HEK293 (cell line): ENCODE data around the gene ARG2.
A peak's percentile ranks its signal among the peaks of the same experiment; 100 is the strongest.
"Not testable (repeated sequence)": the region's sequence is repeated elsewhere in the genome, so short reads cannot be mapped to it uniquely, and the experiment has no call there.

Experiments
- CTCF ChIA-PET: fragments of 350-600 bp; formaldehyde crosslinking; extraction: SDS; loops from one replicate; lab custom pipeline; 2021; ENCODE audit warnings: antibody characterized with exemption; lab: Yijun Ruan, JAX
- POLR2A ChIA-PET: fragments of 300-600 bp; formaldehyde crosslinking; extraction: SDS; loops from one replicate; lab custom pipeline; 2020; ENCODE audit warnings: antibody characterized with exemption, inconsistent platforms; lab: Yijun Ruan, JAX
- H3K27ac ChIP-seq: fragments of 200-500 bp; sonication (Bioruptor generic); 2 replicates; pipeline ENCODE4 v1.5.1; 2014; ENCODE audit warnings: low read depth, low read length, control low read depth, inconsistent platforms; ENCODE audit errors: extremely low read depth
- H3K36me3 ChIP-seq, 2 experiments: fragments of 200-500 bp in 1 of 2; sonication (Bioruptor generic) in 1 of 2; 1 replicate in 1 of 2; 2 replicates in 1 of 2; pipeline ENCODE4 v1.5.1; 2014 to 2017; ENCODE audit warnings: inconsistent platforms in 2 of 2, low read length in 2 of 2; ENCODE audit not compliant: control insufficient read depth in 2 of 2, insufficient read depth in 1 of 2
- H3K4me1 ChIP-seq: fragments of 200-500 bp; sonication (Bioruptor generic); 2 replicates; pipeline ENCODE4 v1.5.1; 2014; ENCODE audit warnings: mild to moderate bottlenecking, low read length, inconsistent platforms; ENCODE audit not compliant: control insufficient read depth, insufficient read depth
- H3K4me3 ChIP-seq: 2 replicates; pipeline ENCODE4 v1.5.1; 2011; ENCODE audit warnings: low read depth, mild to moderate bottlenecking, control low read depth, low read length, moderate library complexity
- H3K9me3 ChIP-seq: fragments of 200-500 bp; sonication (Bioruptor generic); 2 replicates; pipeline ENCODE4 v1.5.1; 2014; ENCODE audit warnings: low read depth, low read length, inconsistent platforms; ENCODE audit not compliant: control insufficient read depth, insufficient read depth
- OVOL3 ChIP-seq: fragments of 450-650 bp; formaldehyde crosslinking; IDR thresholded peaks from 2 replicates; pipeline ENCODE4 v1.5.1; 2016; ENCODE audit warnings: missing biosample characterization, missing genetic modification characterization
- SCRT1 ChIP-seq: fragments of 450-650 bp; formaldehyde crosslinking; IDR thresholded peaks from 2 replicates; pipeline ENCODE4 v1.5.1; 2016; ENCODE audit warnings: missing biosample characterization, missing genetic modification characterization, borderline replicate concordance
- ZNF354C ChIP-seq: fragments of 450-650 bp; formaldehyde crosslinking; IDR thresholded peaks from 2 replicates; pipeline ENCODE4 v1.5.1; 2016; ENCODE audit warnings: missing biosample characterization, missing genetic modification characterization, low read depth, borderline replicate concordance
- ZNF514 ChIP-seq: fragments of 450-650 bp; formaldehyde crosslinking; IDR thresholded peaks from 2 replicates; pipeline ENCODE4 v1.5.1; 2016; ENCODE audit warnings: missing biosample characterization, missing genetic modification characterization
- ZNF549 ChIP-seq: fragments of 450-650 bp; IDR thresholded peaks from 2 replicates; pipeline ENCODE4 v1.5.1; 2018; ENCODE audit warnings: missing biosample characterization, missing genetic modification characterization, mild to moderate bottlenecking, inconsistent platforms, moderate library complexity
- TF ChIP-seq, protein P1 (sequence below): fragments of 450-650 bp; formaldehyde crosslinking; conservative IDR thresholded peaks from 2 replicates; pipeline ENCODE4 v1.5.1; 2016; ENCODE audit warnings: low read depth, missing biosample characterization, missing genetic modification characterization
- TF ChIP-seq, protein P2 (sequence below): fragments of 450-650 bp; formaldehyde crosslinking; IDR thresholded peaks from 2 replicates; pipeline ENCODE4 v1.5.1; 2016; ENCODE audit warnings: missing biosample characterization, missing genetic modification characterization, low read depth
- TF ChIP-seq, protein P3 (sequence below): fragments of 450-650 bp; formaldehyde crosslinking; IDR thresholded peaks from 2 replicates; pipeline ENCODE4 v1.5.1; 2016; ENCODE audit warnings: missing biosample characterization, missing genetic modification characterization
- TF ChIP-seq, protein P4 (sequence below): fragments of 450-650 bp; formaldehyde crosslinking; IDR thresholded peaks from 2 replicates; pipeline ENCODE4 v1.5.0; 2017; ENCODE audit warnings: missing biosample characterization, missing genetic modification characterization, borderline replicate concordance

The ARG2 gene

DNA sequence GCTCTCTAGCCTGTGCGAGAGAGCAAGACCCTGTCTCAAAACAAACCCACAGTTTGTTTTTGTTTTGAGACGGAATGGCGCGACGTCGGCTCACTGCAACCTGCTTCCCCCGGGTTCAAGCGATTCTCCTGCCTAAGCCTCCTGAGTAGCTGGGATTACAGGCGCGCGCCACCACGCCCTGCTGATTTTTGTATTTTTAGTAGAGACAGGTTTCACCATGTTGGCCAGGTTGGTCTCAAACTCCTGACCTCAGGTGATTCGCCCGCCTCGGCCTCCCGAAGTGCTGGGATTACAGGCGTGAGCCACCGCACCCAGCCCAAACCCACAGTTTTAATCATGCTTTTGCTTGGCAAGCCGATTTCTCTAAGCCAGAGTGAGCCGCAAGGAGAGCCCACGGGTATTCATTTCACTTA is 19.2 kb upstream of the ARG2 start:
- TF ChIP-seq ZNF514 (tag by site-specific recombination) = 0 out of 2 replicates have a peak, but pooled peaks have one; percentile 62
- TF ChIP-seq, protein P1, sequence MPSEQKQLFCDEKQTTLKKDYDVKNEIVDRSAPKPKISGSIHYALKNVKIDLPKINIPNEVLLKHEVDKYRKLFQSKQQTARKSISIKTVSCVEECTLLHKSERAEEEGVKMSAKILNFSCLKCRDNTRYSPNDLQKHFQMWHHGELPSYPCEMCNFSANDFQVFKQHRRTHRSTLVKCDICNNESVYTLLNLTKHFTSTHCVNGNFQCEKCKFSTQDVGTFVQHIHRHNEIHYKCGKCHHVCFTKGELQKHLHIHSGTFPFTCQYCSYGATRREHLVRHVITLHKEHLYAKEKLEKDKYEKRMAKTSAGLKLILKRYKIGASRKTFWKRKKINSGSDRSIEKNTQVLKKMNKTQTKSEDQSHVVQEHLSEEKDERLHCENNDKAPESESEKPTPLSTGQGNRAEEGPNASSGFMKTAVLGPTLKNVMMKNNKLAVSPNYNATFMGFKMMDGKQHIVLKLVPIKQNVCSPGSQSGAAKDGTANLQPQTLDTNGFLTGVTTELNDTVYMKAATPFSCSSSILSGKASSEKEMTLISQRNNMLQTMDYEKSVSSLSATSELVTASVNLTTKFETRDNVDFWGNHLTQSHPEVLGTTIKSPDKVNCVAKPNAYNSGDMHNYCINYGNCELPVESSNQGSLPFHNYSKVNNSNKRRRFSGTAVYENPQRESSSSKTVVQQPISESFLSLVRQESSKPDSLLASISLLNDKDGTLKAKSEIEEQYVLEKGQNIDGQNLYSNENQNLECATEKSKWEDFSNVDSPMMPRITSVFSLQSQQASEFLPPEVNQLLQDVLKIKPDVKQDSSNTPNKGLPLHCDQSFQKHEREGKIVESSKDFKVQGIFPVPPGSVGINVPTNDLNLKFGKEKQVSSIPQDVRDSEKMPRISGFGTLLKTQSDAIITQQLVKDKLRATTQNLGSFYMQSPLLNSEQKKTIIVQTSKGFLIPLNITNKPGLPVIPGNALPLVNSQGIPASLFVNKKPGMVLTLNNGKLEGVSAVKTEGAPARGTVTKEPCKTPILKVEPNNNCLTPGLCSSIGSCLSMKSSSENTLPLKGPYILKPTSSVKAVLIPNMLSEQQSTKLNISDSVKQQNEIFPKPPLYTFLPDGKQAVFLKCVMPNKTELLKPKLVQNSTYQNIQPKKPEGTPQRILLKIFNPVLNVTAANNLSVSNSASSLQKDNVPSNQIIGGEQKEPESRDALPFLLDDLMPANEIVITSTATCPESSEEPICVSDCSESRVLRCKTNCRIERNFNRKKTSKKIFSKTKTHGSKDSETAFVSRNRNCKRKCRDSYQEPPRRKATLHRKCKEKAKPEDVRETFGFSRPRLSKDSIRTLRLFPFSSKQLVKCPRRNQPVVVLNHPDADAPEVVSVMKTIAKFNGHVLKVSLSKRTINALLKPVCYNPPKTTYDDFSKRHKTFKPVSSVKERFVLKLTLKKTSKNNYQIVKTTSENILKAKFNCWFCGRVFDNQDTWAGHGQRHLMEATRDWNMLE (tag by site-specific recombination) = 0 out of 2 replicates have a peak, but pooled peaks have one; percentile 8
- TF ChIP-seq, all 188 proteins: peak for 2; not testable (repeated sequence) for 186
- ChIA-PET CTCF (interaction anchor here (0.6 to 2.7 kb wide), 13 partner anchors 10 to 981 kb away, joined by 3 to 15 read pairs (median 7); partner anchors contain the start of gene ATP6V1D), POLR2A (interaction anchor here (0.5 to 2.0 kb wide), 19 partner anchors 9 to 219 kb away, joined by 3 to 14 read pairs (median 4); partner anchors contain the start of genes PLEKHH1, RAD51B and RDH11)
- H3K36me3 ChIP-seq, H3K4me1 ChIP-seq, H3K9me3 ChIP-seq: not testable (repeated sequence)
- Histone ChIP-seq H3K4me3 (peak overlapping the region; percentile 95), H3K27ac (peak overlapping the region; percentile 76; the same call in 1 of the 2 replicates)

DNA sequence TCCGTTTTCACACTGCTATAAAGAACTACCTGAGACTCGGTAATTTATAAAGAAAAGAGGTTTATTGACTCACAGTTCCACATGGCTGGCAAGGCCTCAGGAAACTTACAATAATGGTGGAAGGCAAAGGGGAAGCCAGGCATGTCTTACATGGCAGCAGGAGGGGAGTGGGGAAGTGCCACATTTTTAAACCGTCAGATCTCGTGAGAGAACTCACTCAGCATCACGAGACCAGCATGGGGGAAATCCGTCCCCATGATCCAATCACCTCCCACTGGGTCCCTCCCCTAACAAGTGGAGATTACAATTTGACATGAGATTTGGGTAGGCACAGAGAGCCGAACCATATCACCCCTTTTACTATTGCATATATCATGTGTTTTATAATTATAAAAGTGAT is 17.6 kb upstream of the ARG2 start:
- CTCF ChIA-PET = interaction anchor here (0.9 kb wide), 1 partner anchor 75 kb away, joined by 3 read pairs; no protein-coding TSS in a partner anchor
- TF ChIP-seq ZNF354C (tag by site-specific recombination) = no peak
- TF ChIP-seq OVOL3 (tag by site-specific recombination) = no peak
- TF ChIP-seq, all 188 proteins: peak for 0
- Histone ChIP-seq H3K27ac (no peak overlapping the region), H3K9me3 (no peaks in the 10 kb centered on the region), H3K4me1 (no peaks in the 10 kb centered on the region), H3K36me3 (no peaks in the 10 kb centered on the region), H3K4me3 (no peak overlapping the region)
- POLR2A ChIA-PET = no interaction called here

DNA sequence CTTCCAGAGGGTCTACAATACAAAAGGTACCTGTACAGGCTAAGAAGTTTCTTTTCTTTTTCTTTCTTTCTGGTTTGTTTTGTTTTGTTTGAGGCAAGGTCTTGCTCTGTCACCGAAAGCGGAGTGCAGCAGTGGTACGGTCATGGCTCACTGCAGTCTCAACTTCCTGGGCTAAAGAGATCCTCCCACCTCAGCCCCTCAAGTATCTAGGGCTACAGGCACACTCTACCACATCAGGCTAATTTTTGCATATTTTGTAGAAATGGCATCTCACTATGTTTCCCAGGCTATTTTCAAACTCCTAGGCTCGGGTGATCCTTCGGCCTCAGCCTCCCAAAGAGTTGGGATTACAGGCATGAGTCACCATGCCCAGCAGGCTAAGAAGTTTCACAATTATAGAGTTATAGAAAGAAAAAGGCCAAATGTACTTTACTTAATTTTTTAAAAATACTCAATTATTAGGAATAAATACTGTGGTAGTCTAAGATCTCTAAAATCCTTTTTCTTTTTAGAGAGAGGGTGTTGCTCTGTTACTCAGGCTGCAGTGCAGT is 16.6 kb upstream of the ARG2 start:
- ChIA-PET POLR2A (no interaction called here), CTCF (no interaction called here)
- H3K9me3 ChIP-seq = no peaks in the 10 kb centered on the region
- no peaks in the 10 kb centered on the region for H3K36me3 ChIP-seq
- TF ChIP-seq, protein P2, sequence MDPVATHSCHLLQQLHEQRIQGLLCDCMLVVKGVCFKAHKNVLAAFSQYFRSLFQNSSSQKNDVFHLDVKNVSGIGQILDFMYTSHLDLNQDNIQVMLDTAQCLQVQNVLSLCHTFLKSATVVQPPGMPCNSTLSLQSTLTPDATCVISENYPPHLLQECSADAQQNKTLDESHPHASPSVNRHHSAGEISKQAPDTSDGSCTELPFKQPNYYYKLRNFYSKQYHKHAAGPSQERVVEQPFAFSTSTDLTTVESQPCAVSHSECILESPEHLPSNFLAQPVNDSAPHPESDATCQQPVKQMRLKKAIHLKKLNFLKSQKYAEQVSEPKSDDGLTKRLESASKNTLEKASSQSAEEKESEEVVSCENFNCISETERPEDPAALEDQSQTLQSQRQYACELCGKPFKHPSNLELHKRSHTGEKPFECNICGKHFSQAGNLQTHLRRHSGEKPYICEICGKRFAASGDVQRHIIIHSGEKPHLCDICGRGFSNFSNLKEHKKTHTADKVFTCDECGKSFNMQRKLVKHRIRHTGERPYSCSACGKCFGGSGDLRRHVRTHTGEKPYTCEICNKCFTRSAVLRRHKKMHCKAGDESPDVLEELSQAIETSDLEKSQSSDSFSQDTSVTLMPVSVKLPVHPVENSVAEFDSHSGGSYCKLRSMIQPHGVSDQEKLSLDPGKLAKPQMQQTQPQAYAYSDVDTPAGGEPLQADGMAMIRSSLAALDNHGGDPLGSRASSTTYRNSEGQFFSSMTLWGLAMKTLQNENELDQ (tag by site-specific recombination) = no peak
- TF ChIP-seq, protein P3, sequence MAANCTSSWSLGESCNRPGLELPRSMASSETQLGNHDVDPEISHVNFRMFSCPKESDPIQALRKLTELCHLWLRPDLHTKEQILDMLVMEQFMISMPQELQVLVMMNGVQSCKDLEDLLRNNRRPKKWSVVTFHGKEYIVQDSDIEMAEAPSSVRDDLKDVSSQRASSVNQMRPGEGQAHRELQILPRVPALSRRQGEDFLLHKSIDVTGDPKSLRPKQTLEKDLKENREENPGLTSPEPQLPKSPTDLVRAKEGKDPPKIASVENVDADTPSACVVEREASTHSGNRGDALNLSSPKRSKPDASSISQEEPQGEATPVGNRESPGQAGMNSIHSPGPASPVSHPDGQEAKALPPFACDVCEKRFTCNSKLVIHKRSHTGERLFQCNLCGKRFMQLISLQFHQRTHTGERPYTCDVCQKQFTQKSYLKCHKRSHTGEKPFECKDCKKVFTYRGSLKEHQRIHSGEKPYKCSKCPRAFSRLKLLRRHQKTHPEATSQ (tag by site-specific recombination) = no peak
- no peak for TF ChIP-seq ZNF549 (tag by site-specific recombination)
- TF ChIP-seq, protein P4, sequence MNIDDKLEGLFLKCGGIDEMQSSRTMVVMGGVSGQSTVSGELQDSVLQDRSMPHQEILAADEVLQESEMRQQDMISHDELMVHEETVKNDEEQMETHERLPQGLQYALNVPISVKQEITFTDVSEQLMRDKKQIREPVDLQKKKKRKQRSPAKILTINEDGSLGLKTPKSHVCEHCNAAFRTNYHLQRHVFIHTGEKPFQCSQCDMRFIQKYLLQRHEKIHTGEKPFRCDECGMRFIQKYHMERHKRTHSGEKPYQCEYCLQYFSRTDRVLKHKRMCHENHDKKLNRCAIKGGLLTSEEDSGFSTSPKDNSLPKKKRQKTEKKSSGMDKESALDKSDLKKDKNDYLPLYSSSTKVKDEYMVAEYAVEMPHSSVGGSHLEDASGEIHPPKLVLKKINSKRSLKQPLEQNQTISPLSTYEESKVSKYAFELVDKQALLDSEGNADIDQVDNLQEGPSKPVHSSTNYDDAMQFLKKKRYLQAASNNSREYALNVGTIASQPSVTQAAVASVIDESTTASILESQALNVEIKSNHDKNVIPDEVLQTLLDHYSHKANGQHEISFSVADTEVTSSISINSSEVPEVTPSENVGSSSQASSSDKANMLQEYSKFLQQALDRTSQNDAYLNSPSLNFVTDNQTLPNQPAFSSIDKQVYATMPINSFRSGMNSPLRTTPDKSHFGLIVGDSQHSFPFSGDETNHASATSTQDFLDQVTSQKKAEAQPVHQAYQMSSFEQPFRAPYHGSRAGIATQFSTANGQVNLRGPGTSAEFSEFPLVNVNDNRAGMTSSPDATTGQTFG (tag by site-specific recombination) = no peak
- no peak for TF ChIP-seq SCRT1 (tag by site-specific recombination)
- H3K27ac ChIP-seq = no peak overlapping the region
- no peak overlapping the region for H3K4me3 ChIP-seq
- H3K4me1 ChIP-seq = no peaks in the 10 kb centered on the region
